HG03159 (cell line): ENCODE results near the gene GALNT2.

Experiments used
- ATAC-seq: cut with Tn5 transposase; IDR thresholded peaks from one replicate; pipeline ENCODE4 v1.9.1; 2021; ENCODE audit warnings: mild to moderate bottlenecking, moderate library complexity; ENCODE audit not compliant: unreplicated experiment

The GALNT2 gene

GRCh38 chr1:230070321-230071208 is 3.5 kb downstream of the GALNT2 start:
- ATAC-seq = no peak

- ATAC-seq = no peak
These were observed 4.3 kb downstream of the GALNT2 start for GRCh38 chr1:230071316-230071715.

- ATAC-seq = no peak
These were observed 5.3 kb downstream of the GALNT2 start for GRCh38 chr1:230072296-230072695.

- ATAC-seq = no peak
These were observed 5.8 kb downstream of the GALNT2 start for GRCh38 chr1:230072866-230073265.

GRCh38 chr1:230073371-230074035 is 6.5 kb downstream of the GALNT2 start:
- ATAC-seq = no peak

GRCh38 chr1:230074270-230074669 is 7.2 kb downstream of the GALNT2 start:
- no peak for ATAC-seq

GRCh38 chr1:230074762-230075161 is 7.7 kb downstream of the GALNT2 start:
- no peak for ATAC-seq

- ATAC-seq = no peak
These were observed 9.1 kb downstream of the GALNT2 start for GRCh38 chr1:230076121-230076520.

GRCh38 chr1:230077011-230077410 is 10.0 kb downstream of the GALNT2 start:
- ATAC-seq = no peak

GRCh38 chr1:230077436-230078213 is 10.6 kb downstream of the GALNT2 start:
- no peak for ATAC-seq

- no peak for ATAC-seq
These were observed 12.4 kb downstream of the GALNT2 start for GRCh38 chr1:230079199-230080024.

GRCh38 chr1:230080822-230081221 is 13.8 kb downstream of the GALNT2 start:
- no peak for ATAC-seq

- ATAC-seq = no peak
These were observed 14.7 kb downstream of the GALNT2 start for GRCh38 chr1:230081751-230082150.

- ATAC-seq = no peak
These were observed 15.2 kb downstream of the GALNT2 start for GRCh38 chr1:230082211-230082610.

GRCh38 chr1:230083053-230083452 is 16.0 kb downstream of the GALNT2 start:
- ATAC-seq = no peak

- ATAC-seq = no peak
These were observed 16.8 kb downstream of the GALNT2 start for GRCh38 chr1:230083746-230084407.

GRCh38 chr1:230084408-230085177 is 17.6 kb downstream of the GALNT2 start:
- no peak for ATAC-seq

- ATAC-seq = no peak
These were observed 18.1 kb downstream of the GALNT2 start for GRCh38 chr1:230085178-230085515.

GRCh38 chr1:230086151-230086550 is 19.1 kb downstream of the GALNT2 start:
- no peak for ATAC-seq
